A172 (cell line): ENCODE results near the gene NIM1K. TPM values are rescaled to one million over a fixed set of nuclear protein-coding genes. Genes with fewer than 3 reads are reported as not detected.
"Not testable (repeated sequence)": the region's sequence is repeated elsewhere in the genome, so short reads cannot be mapped to it uniquely, and the experiment has no call there.

ENCODE experiments used
- DNase-seq: peaks from one replicate; pipeline ENCODE4 v3.0.0-alpha.2; 2015; ENCODE audit warnings: low spot score
- total RNA-seq: library from RNA; depleted of rRNA; stranded (reverse); fragments of >200 nt; shearing (Covaris generic); gene quantifications from 2 replicates; pipeline ENCODE4 v1.2.3, GENCODE V29; 2014

The NIM1K gene
- total RNA-seq, 1 experiment from 2014 or later, result not detected

DNA sequence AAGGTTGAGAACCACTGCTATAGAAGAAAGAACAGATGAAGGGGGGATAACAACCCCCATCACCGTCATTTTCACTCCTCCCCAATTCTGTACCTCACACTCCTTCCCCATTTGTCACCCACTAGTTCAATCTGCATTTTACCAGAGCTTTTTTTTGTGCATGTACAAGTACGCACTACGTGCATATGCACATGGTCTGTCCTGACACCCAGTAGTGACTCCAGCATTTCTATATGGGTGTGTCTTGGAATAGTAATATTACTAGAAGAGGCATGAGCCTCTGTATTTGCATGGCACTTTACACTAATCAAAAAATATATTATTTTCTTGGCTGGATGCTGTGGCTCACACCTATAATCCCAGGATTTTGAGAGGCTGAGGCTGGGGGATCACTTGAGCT is 38.7 kb downstream of the NIM1K start:
- DNase-seq, result no peak

DNA sequence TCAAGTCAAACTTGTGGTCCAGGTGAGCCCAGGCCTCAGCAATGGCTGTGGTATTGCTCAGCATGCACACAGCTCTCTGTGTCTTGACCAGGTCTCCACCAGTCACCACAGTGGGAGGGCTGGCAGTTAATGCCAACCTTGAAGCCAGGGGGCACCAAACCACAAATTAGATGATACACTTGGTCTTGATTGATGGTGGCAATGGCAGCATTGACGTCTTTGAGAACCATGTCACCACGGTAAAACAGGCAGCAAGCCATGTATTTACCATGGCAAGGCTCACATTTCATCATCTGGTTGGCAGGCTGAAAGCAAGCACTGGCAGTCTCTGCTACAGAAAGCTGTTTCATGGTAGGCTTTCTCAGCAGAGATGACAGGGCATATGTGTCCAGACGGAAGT is 40.0 kb downstream of the NIM1K start:
- no peak for DNase-seq

DNA sequence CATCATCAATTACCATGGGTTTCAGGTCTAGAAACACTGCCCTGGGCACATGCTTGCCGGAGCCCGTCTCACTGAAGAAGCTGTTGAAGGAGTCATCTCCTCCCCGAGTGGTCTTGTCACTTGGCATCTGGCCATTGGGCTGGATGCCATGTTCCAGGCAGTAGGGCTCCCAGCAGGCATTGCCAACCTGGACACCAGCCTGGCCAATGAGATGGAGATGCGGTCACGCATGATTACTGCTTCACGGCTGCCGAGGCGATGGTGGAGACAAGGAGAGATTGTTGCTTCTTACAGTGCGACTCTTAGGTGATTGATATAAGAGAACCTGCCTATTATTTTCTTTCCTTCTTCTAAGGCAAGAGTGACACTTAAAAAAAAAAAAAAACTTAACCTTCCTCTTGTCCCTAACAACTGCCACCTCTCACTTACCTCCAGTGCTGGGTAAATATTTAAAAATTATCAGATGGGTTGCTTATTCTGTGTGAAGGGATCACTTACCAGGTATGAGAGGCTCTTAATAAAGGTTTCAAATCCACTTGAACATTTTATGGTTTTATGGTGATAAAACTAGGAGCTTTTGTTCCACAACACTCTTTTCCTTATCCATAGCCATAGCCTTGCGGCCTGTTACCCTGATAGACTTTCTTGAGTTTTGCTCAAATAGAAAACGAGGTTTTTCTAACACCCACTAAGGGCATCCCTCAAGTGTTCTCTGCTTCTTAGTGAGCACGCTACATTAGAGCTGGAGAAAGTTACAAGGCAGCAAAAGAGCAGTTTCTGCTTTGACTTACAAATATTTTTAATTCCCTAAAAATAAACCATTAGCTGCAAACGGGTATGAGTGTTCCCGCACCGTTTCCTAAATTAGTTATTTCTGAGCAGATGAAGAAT is 41.2 kb downstream of the NIM1K start:
- DNase-seq, result no peak

DNA sequence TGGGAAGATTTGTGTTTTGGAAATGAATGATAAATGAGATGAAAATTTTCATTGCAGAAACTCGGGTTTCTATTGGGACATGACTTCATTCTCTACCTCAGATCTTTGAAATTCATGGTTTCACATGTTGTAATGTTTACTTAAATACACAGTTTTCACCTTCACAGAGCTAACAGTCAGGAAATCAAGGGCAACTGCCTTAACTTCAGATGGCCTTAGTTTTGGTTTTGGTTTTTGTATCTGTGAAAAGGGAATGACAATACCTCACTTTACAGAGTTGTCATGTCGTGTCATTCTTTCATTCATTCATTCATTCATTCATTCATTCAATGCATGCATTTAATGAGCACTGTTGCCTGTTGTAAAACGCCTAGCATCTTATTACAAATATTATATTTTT is 41.9 kb downstream of the NIM1K start:
- DNase-seq, result no peak

DNA sequence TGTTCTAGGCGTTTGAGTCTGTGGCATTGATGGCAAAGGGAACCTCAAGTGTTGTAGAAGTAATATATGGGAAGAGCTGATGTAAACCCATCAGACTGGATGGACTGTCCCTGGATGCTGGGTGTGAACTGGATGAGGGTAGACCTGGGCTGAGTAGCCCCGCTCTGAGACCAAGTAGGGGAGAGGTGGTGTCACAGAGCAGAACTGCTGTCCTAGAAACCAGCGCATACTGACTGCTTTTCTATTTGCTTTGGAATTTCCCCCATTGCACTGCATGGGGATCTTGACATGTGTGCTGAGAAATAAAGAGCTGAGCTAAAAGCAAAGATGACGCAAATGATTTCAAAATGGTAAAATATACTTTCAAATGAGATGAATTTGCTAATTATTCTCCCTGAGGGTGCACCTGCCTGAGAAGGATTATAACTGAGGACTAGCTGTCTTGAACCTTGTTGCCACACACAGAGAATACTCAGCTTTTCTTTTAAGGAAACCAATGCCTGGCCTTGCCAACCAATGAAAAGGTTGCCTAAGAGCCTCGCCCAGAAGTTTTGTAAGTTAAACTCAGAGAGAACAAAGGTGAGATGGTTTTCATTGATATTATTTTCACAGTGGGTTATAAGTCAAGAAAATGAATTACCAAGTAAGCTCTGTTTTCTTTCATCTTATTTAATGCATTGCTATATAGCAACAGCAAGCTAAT is 44.8 kb downstream of the NIM1K start:
- no peak for DNase-seq

DNA sequence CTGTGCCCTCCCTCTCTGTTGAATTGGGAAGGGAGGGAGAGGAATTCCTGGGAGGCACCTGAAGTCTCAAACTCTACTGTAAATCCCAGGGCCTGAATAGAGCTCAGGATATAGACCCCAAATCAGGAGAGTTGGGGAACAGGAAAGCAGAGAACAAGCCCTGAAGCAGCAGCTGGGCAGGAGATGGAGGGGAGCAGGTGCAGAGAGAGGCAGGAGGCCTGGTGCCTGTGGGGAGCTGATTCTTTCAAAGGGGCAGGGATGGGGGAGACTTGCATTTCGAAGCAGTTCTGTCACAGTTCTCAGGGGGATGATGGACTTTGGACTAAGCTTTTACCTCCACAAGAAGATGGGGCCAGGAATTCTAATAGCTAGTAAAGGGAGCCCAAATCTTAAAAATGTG is 50.2 kb downstream of the NIM1K start:
- no peak for DNase-seq

DNA sequence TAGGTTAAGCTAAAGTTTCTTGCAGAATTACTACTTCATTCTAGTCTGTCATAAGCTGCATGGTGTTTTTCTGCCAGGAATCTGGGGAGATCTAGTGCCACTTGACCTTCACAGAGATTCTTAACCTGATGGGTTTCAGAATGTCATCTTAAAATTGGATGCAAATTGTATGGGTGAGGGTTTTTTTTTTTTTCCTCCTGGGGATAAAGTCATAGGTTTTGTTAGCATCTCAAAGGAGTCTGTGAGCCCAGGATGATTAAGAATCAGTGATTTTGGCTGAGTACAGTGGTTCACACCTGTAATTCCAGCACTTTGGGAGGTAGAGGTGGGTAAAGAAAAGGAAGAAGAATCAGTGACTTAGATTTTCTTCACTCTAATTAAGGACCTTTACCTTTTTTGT is 51.2 kb downstream of the NIM1K start:
- DNase-seq, result no peak

DNA sequence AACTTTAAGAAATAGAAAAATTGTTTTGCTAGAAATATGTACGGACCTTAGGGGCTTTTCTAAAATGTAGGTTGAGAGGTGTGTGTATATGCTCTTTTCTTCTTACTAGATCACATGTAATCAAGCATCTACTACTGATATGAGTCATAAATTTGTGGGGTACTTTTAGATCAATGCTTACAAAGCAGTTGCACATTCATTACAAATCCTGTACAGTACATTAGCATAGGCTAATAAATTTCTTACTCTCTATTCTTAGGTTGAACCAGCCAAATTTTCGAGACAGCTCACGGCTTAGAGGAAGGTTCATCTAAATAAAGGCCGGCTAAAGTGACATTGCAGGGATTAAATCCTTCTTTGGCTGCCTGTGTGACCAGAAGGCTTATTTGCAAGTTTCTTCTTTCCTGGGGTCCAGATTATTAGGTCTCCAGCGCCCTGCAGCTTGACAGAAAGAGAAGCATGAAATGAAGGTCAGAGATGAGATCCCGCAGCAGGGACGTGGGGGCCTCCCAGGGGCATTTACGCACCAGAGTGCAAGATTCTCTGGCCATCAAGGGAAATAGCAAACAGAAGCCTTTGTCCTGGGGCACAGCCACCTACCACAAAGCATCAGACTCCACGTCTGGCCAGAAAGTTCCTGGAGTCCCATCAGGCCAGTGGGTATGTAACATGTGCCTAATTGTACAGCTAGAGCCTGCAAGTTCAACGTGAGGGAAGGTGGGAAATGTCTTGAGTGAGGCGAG is 53.0 kb downstream of the NIM1K start:
- no peak for DNase-seq

DNA sequence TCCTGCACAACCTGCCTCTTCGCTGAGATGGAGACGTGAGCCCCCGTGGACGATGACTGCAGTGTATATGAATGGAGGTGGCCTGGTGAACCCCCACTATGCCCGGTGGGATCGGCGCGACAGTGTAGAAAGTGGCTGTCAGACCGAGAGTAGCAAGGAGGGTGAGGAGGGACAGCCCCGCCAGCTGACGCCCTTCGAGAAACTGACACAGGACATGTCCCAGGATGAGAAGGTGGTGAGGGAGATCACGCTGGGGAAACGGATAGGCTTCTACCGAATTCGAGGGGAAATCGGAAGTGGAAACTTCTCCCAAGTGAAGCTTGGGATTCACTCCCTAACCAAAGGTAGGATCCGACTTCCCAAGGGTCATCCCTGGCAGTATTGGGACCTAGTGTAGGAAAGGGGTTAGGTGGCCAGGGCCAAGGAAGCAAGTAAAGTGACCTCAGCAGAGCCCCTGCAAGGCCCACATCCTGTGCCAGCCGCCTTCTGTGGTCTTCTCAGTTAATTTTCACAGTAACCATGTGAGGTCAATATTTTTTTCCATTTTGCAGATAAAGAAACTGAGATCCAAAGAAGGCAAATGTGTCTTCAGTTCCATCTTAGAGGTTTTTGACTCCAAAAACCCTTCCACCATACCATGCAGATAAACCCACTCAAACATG is 53.8 kb downstream of the NIM1K start:
- DNase-seq, result no peak

DNA sequence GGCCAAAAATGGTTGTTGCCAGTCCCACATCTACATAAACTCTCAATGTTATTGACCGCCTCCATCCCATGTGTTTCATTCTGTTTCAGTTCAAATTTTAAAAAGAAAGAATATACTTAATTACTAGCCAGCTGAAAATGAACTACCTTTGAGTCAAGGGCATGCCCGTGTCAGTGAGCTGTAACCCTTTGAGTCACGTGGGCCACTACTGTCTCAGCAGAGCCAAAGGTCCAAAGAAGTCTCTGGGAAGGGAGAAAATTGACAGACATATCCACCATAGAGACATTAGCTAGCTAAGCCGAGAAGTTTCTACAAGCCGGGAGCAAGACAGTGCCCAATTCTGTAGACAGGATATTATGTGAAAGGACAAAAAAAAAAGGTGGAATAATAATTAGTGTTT is 59.7 kb downstream of the NIM1K start:
- DNase-seq, result no peak

DNA sequence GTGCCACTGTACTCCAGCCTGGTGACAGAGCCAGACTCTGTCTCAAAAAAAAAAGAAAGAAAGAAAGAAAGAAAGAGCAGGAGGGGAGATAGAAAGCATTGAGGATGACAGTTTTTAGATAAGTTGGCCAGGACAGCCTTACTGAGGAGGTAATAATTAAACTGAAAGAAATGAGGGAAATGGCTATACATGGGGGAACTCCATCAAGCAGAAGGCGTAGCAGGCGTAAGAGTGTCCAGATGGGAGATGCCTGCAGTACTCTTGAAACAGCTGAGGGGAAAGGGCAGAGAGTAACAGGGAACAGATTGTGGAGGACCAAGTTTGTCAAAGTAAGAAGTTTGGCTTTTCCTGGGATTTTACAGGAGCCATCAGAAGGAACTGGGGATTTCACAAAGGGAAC is 63.7 kb downstream of the NIM1K start:
- DNase-seq, result no peak

DNA sequence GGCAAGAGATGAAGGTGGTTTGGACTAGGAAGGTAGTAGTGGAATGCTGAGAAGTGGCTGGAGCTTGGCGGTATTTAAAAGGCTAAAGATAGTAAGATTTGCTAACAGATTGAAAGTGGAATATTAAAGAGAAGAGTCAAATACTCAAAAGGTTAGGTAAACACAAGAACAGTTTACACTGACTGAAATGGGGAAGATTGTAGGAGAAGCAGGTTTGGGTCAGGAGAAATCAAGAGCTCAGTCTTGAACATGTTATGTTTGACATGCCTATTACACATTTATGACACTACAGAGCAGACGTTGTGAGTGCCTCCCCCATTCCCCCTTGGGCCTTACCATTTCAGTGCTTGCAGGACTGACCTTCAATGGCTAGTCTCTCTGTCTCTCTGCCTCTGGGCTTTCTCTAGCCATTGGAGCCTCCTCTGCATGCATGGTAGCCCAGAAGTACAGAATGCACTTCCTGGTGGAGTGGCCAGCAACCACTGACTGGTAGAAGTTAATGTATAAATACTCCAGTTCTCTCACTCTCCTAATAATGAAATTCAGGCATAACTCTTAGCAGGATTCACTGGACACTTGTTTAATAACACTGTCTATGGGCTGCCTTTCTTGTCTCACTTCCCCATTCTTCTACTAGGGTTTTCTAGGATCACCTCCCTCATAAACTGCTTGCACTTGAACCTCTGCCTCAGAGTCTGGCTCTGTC is 64.4 kb downstream of the NIM1K start:
- DNase-seq, result no peak

DNA sequence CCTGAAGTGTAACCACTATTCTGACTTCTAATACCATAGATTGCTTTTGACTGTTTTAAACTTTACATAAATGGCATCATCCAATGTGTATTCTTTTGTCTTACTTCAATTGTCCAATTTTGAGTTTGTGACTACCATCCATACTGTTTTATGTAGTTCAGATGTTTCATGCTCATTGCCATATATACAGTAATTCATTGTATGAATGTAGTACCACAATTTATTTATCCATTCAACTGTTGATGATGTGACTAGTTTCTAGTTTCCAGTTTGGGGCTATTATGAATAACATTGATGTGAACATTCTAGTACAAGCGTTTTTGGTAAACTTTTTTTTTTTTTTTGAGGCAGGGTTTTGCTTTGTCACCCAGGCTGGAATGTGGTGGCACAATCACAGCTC is 66.1 kb downstream of the NIM1K start:
- no peak for DNase-seq

DNA sequence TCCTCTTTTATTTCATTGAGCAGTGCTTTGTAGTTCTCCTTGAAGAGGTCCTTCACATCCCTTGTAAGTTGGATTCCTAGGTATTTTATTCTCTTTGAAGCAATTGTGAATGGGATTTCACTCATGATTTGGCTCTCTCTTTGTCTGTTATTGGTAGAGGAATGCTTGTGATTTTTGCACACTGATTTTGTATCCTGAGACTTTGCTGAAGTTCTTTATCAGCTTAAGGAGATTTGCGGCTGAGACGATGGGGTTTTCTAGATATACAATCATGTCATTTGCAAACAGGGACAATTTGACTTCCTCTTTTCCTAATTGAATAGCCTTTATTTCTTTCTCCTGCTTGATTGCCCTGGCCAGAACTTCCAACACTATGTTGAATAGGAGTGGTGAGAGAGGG is 70.2 kb downstream of the NIM1K start:
- DNase-seq, result not testable (repeated sequence)

DNA sequence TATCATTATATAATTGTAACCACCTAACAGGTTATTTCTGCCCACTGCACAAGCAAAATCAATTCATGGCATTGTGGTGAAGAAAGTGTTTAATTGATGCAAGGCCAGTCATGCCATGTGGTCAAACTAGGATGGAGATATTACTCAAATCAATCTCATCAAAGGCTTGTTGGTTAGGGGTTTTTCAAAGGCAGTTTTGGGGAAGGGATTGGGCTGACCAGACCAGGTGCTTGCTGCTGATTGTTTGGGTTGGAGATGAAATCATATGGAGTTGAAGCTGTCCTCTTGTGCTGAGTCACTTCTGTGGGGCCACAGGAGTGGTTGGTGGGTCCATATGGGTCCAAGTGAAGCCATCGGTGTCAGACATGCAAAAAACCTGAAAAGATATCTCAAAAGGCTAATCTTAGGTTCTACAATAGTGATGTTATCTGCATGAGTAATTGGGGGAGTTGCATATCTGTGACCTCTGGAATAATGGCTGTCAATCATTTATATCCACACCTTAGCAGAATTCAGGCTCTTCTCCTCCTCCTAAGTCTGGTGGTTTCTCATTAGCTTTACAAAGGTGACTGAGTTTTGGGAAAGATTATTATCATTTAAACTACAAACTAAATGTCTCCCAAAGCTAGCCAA is 76.3 kb downstream of the NIM1K start:
- DNase-seq, result no peak

DNA sequence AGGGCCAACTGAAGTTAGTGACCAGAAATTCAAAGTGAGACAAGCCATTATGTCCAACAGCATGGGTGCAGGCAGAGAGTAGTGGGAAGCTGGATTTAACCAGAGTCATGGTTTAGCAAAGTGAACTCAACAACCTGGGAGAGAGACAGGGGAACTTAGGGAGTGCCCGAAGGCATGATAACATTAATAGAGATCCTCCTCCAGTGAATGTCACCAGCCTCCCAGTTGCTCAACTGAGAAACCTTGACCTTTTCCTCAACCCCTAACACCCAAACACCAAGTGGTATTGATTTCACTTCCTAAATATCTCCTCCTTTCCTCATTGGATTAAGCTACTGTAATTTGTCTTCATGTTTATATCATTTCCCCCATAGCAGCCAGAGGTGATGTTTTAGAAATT is 78.6 kb downstream of the NIM1K start:
- DNase-seq, result no peak

DNA sequence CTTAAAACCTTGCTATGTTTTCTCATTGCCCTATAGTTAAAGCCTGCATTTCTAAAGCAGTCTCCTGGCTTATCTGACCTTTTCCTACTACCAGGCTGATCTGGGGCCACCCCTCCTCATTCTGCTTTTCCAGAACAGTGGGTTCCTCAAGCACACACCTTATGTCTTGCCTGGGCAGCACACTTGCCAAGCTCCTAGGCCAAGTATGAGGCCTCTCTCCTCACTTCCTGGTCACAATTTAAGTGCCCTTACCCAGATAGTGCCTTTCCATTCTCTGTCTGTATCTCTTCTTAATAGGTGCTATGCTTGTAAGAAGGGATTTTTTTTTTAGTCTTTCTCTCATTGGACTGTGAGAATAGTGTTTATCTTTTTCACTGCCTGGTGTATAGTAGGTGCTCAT is 81.5 kb downstream of the NIM1K start:
- DNase-seq, result no peak

DNA sequence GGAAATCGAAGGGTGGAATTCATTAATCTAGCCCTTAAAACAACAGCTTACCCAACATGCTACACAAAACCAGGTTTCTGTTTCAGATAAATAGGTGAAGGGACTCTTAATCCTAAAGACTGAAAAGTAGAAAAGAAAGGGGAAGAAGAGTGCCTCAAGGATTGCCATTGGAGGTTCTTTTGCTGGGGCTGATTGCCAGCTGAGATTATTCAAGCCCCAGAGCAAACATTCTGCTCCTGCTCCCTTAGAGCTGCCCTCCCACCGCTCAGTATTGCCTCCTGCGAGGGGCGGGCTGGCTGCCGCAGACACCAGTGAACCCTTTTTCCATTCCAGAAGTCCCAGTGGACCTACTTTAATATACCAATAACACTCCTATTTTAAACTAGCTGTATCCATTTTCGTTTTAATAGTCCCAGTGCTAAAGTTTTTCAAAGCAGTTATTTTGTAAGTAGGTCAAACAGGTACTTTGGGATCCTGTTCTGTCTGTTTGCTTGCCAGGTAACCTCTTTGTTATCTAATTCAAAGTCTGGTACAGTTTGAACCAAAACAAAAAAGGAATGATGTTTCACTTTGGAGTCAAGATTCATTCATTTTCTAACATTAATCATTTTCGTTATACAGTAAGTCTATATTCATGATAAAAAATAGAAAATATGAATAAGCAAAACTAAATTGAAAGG is 82.5 kb downstream of the NIM1K start:
- no peak for DNase-seq

DNA sequence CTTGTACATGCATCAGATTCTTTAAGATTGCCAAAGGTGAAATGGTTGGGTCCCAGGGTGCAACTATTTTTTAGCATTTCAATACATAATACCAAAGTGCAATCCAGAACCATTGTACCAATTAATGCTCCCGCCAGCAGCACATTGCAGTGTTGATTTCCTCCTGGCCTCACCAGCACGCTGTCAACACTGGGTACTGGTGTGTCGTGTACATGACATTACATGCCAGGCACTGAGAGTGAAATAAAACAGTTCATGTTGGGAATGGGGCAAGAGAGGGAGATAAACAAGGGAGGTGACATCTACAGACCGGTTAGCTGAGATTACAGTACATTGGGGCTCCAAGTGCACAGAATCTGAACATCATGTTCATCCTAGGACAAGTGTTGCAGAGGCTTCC is 83.4 kb downstream of the NIM1K start:
- DNase-seq, result no peak

DNA sequence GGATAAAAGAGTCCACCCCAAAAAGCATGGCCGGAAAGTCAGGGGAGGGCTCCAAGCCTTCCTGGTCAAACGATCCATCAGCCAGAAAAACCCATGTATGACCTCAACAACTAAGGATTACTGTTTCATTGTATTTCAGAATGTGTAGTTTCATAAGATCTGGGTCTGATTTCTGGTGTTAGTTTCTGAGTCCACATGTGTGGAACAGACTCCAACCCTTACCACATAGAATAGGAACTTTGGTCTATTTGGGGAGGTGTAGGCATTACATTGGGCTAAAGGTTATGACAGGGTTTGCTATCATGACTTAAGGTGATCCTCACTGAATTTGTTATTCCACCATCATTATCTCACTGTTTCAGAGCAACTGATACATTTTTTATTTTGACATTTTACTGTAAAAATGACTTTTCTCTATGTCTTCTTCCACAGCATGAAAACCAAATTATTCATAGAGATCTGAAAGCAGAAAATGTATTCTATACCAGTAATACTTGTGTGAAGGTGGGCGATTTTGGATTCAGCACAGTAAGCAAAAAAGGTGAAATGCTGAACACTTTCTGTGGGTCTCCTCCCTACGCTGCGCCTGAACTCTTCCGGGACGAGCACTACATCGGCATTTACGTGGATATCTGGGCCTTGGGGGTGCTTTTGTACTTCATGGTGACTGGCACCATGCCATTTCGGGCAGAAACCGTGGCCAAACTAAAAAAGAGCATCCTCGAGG is 87.7 kb downstream of the NIM1K start:
- no peak for DNase-seq
